ENCODE measurements around the gene STK11. TPM values are rescaled to one million over a fixed set of nuclear protein-coding genes. Genes with fewer than 3 reads are reported as not detected.

STK11 gene
- total RNA-seq, 2 donors from 2014 or later: 49.0 to 68.6 TPM

DNA sequence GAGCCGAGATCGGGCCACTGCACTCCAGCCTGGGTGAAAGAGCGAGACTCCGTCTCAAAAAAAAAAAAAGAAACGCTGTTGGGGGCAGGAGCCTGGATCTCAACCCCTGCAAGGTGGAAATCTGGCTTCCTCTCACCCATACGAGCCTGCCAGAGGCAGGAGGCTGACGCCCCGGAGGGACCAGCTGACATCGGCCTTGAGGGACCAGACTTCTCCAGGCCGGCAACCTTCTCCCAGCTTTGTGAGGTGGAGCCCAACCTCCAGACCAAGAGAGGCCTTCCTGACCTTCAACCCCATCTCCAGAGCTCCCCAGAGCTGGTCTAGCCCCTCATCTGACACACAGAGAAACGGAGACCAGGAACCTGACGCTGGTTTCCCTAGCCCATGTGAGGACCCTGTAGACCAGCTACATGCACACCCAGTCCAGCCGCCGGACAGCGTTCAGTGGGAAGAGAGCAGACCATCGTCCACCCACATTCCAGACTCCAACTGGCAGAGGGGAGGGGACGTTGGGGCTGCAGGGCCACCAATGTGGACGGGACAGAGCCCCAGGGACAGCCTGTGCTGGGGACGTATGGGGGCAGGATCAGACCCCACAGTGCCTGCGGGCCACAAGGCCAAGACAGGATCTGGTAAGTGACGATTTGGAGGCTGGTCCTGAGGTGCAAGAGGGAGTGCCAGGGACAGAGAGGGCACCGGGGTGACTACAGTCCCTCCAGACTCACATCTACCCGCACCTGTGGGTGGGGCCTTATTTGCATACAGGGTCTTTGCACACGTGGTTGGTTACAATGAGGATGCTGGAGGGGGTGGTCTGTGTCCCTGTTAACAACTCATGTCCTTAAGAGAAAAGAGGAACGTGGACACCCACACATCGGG, 42.9 kb upstream of the STK11 start:
- Histone ChIP-seq H3K27ac (peak overlapping the region in 1 of 4 donors; percentile 24), H3K4me3 (no peak overlapping the region), H3K4me1 (peaks cover 20% of the 10 kb centered on the region), H3K9me3 (no peaks in the 10 kb centered on the region), H3K27me3 (no peaks in the 10 kb centered on the region), H3K36me3 (replicated peaks in 1 of 2; ENCODE audit: insufficient read depth in 1 of 2, low read depth in 2 of 2) (no peaks in the 10 kb centered on the region)
- WGBS, 2 donors: 74 to 79% methylated on average over 12 to 26 of the region's 26 CpGs
- ATAC-seq: no peak
- DNase-seq: no peak
- intact Hi-C loops (cut with DNase I): no loop called here
- TF ChIP-seq POLR2A (IDR thresholded peaks at IDR 0.05) (no peak), CTCF (IDR thresholded peaks at IDR 0.05) (no peak)

GRCh38 chr19:1163283-1163933, 42.2 kb upstream of the STK11 start:
- DNase-seq (no peak), ATAC-seq (no peak)
- TF ChIP-seq POLR2A (IDR thresholded peaks at IDR 0.05) (no peak), CTCF (IDR thresholded peaks at IDR 0.05) (no peak)
- Histone ChIP-seq H3K9me3 (no peaks in the 10 kb centered on the region), H3K27ac (peak overlapping the region in 1 of 4 donors; percentile 17), H3K4me1 (peaks cover 27% of the 10 kb centered on the region), H3K27me3 (no peaks in the 10 kb centered on the region), H3K4me3 (no peak overlapping the region), H3K36me3 (replicated peaks in 1 of 2; ENCODE audit: insufficient read depth in 1 of 2, low read depth in 2 of 2) (no peaks in the 10 kb centered on the region)
- WGBS, 2 donors: 84 to 100% methylated on average over 4 to 37 of the region's 41 CpGs
- intact Hi-C loops (cut with DNase I): no loop called here

DNA sequence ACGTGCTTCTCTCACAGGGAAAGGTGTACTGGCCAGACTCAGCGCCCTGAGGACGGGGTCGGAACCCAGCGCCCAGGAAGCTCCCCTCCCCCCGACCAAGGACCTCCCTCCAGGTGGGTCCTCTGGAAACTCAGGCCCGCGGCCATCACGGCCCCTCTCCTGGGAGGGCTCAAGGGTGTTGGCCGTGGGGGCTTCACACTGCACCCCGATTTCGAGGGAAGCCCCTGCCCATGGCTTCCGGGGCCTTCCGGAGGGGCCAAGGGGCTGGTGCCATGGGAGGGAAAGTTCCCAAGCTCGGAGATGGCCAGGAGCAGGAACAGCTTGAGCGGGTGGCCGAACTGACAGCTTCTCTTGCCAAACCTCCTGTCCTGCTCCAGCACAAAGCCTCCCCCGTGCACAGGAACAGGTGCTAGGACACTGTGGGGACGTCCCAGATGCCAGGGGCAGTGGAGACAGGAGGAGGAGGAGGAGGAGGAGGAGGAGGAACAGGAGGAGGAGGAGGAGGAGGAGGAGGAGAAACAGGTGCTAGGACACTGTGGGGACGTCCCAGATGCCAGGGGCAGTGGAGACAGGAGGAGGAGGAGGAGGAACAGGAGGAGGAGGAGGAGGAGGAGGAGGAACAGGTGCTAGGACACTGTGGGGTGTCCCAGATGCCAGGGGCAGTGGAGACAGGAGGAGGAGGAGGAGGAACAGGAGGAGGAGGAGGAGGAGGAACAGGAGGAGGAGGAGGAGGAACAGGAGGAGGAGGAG, 41.5 kb upstream of the STK11 start:
- Histone ChIP-seq H3K27me3 (no peaks in the 10 kb centered on the region), H3K9me3 (no peaks in the 10 kb centered on the region), H3K36me3 (replicated peaks in 1 of 2; ENCODE audit: insufficient read depth in 1 of 2, low read depth in 2 of 2) (no peaks in the 10 kb centered on the region), H3K27ac (no peak overlapping the region), H3K4me1 (peaks cover 34% of the 10 kb centered on the region), H3K4me3 (no peak overlapping the region)
- no peak for TF ChIP-seq CTCF (IDR thresholded peaks at IDR 0.05)
- TF ChIP-seq POLR2A (IDR thresholded peaks at IDR 0.05): no peak
- WGBS, 2 donors: 50 to 78% methylated on average over 6 to 19 of the region's 20 CpGs
- intact Hi-C loops (cut with DNase I): no loop called here
- no peak for ATAC-seq
- DNase-seq: no peak

DNA sequence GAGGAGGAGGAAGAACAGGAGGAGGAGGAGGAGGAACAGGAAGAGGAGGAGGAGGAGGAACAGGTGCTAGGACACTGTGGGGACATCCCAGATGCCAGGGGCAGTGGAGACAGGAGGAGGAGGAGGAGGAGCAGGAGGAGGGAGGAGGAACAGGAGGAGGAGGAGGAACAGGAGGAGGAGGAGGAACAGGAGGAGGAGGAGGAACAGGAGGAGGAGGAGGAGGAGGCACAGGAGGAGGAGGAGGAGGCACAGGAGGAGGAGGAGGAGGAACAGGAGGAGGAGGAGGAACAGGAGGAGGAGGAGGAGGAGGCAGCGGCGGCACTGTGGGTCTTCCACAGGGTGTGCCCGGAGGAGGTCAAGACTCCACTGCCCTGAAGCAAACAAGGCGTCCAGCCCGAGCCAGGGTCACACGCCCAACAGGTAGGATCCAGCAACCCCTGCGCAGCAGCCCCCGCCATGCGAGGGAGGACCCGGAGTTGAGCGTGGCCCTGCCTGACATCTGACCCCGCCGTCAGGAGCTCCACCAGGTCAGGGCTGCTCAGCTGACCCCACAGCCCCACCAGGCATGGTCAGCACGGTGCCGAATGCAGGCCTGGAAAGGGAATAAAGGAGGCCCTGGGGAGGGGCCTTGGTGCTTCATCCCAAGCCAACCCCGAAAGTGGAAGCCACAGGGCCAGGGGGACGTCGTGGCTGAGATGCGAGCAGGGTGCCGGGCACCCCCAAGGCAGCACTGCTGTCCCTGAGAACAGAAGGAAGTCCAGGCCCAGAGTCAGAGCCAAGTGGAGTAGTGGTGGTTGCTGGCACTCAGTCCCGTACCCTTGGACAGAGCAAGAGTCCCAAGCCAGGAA, 40.7 kb upstream of the STK11 start:
- TF ChIP-seq POLR2A (IDR thresholded peaks at IDR 0.05): no peak
- TF ChIP-seq CTCF (IDR thresholded peaks at IDR 0.05): no peak
- no peaks in the 10 kb centered on the region for H3K9me3 ChIP-seq
- peaks cover 40% of the 10 kb centered on the region for H3K4me1 ChIP-seq
- no peak overlapping the region for H3K27ac ChIP-seq
- ATAC-seq (no peak), DNase-seq (no peak)
- intact Hi-C loops (cut with DNase I): no loop called here
- WGBS, 2 donors: 69 to 85% methylated on average over 13 to 17 of the region's 21 CpGs
- H3K27me3 ChIP-seq: no peaks in the 10 kb centered on the region
- H3K4me3 ChIP-seq: no peak overlapping the region
- H3K36me3 ChIP-seq (replicated peaks in 1 of 2; ENCODE audit: insufficient read depth in 1 of 2, low read depth in 2 of 2): no peaks in the 10 kb centered on the region

Measured in body of pancreas (tissue), 4 donors.